ENCODE measurements around the gene LRRC72.
"Not testable (repeated sequence)": the region's sequence is repeated elsewhere in the genome, so short reads cannot be mapped to it uniquely, and the experiment has no call there.

Gene LRRC72

GRCh38 chr7:16535500-16535899 lies 8.9 kb downstream of the LRRC72 start:
- Histone ChIP-seq H3K9me3 (ENCODE audit: control insufficient read depth, low read length) (no peaks in the 10 kb centered on the region), H3K4me1 (ENCODE audit: control insufficient read depth, insufficient read depth, low read length) (no peaks in the 10 kb centered on the region), H3K4me3 (ENCODE audit: low read length) (no peak overlapping the region), H3K9ac (ENCODE audit: low read length) (no peak overlapping the region), H3K27me3 (ENCODE audit: control insufficient read depth, insufficient read depth, low read length) (no peaks in the 10 kb centered on the region), H3K36me3 (ENCODE audit: control insufficient read depth, insufficient read depth, low read length) (no peaks in the 10 kb centered on the region)

DNA sequence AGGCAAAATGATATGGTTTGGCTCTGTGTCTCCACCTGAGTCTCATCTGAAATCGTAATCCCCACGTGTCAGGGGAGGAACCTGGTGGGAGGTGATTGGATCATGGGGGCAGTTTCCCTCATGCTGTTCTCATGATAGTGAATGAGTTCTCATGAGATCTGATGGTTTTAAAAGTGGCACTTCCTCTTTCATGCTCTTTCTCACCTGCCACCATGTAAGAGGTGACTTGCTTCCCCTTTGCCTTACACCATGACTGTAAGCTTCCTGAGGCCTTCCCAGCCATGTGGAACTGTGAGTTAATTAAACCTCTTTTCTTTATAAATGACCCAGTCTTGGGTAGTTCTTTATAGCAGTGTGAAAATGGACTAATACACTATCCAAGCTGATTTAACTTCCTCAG lies 13.9 kb downstream of the LRRC72 start:
- not testable (repeated sequence) for H3K4me3 ChIP-seq (ENCODE audit: low read length); H3K9ac ChIP-seq (ENCODE audit: low read length); H3K27me3 ChIP-seq (ENCODE audit: control insufficient read depth, insufficient read depth, low read length); H3K9me3 ChIP-seq (ENCODE audit: control insufficient read depth, low read length); H3K4me1 ChIP-seq (ENCODE audit: control insufficient read depth, insufficient read depth, low read length); H3K36me3 ChIP-seq (ENCODE audit: control insufficient read depth, insufficient read depth, low read length)

GRCh38 chr7:16542401-16542800 lies 15.8 kb downstream of the LRRC72 start:
- H3K27me3 ChIP-seq (ENCODE audit: control insufficient read depth, insufficient read depth, low read length), result no peaks in the 10 kb centered on the region
- peaks cover 6% of the 10 kb centered on the region for H3K4me1 ChIP-seq (ENCODE audit: control insufficient read depth, insufficient read depth, low read length)
- no peak overlapping the region for H3K4me3 ChIP-seq (ENCODE audit: low read length)
- no peaks in the 10 kb centered on the region for H3K36me3 ChIP-seq (ENCODE audit: control insufficient read depth, insufficient read depth, low read length)
- no peaks in the 10 kb centered on the region for H3K9me3 ChIP-seq (ENCODE audit: control insufficient read depth, low read length)
- no peak overlapping the region for H3K9ac ChIP-seq (ENCODE audit: low read length)

DNA sequence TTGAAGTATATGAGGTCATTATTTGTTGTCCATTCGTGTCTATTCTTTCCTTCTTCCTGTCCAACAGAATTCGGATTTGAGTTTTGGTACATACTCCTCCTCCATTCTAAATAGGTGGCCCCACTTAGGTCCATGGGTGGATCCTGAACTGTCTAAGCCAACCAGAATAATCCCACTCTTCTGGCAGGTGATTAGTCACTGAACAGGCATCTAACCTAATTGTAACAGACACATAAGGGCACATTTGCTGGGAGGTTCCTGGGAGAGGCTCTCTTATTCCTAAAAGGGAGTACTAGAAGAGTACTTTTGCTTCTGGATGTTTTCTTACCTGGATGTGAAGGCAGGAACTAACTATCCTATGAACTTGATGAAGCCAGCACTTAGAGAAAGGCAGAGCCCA lies 16.8 kb downstream of the LRRC72 start:
- no peaks in the 10 kb centered on the region for H3K36me3 ChIP-seq (ENCODE audit: control insufficient read depth, insufficient read depth, low read length)
- no peaks in the 10 kb centered on the region for H3K9me3 ChIP-seq (ENCODE audit: control insufficient read depth, low read length)
- H3K27me3 ChIP-seq (ENCODE audit: control insufficient read depth, insufficient read depth, low read length), result no peaks in the 10 kb centered on the region
- no peak overlapping the region for H3K9ac ChIP-seq (ENCODE audit: low read length)
- peaks cover 6% of the 10 kb centered on the region for H3K4me1 ChIP-seq (ENCODE audit: control insufficient read depth, insufficient read depth, low read length)
- H3K4me3 ChIP-seq (ENCODE audit: low read length), result no peak overlapping the region

GRCh38 chr7:16546921-16547505 lies 20.4 kb downstream of the LRRC72 start:
- Histone ChIP-seq H3K4me1 (ENCODE audit: control insufficient read depth, insufficient read depth, low read length) (peaks cover 6% of the 10 kb centered on the region), H3K27me3 (ENCODE audit: control insufficient read depth, insufficient read depth, low read length) (no peaks in the 10 kb centered on the region), H3K9ac (ENCODE audit: low read length) (no peak overlapping the region), H3K9me3 (ENCODE audit: control insufficient read depth, low read length) (no peaks in the 10 kb centered on the region), H3K36me3 (ENCODE audit: control insufficient read depth, insufficient read depth, low read length) (no peaks in the 10 kb centered on the region), H3K4me3 (ENCODE audit: low read length) (no peak overlapping the region)

DNA sequence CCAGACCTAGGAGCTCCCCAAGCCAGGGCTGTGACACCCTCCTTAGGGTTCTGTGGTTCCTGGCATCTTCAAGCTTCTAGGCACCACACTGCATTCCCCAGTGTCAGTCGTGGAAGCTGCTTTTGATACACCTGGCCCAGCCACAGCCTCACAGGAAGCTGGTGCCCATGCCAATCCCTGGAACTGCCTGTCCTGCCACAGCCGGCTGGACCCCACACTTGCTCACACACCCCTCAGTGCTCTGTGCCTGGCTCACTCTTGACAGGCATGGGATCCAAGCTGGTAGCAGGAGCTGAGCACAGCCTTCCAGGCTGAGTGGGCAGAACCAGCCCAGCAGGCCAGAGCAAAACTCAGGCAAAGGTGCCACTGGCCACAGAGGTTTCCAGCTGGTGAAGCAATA lies 21.8 kb downstream of the LRRC72 start:
- H3K27me3 ChIP-seq (ENCODE audit: control insufficient read depth, insufficient read depth, low read length), result no peaks in the 10 kb centered on the region
- no peaks in the 10 kb centered on the region for H3K36me3 ChIP-seq (ENCODE audit: control insufficient read depth, insufficient read depth, low read length)
- H3K4me3 ChIP-seq (ENCODE audit: low read length), result no peak overlapping the region
- H3K9me3 ChIP-seq (ENCODE audit: control insufficient read depth, low read length), result no peaks in the 10 kb centered on the region
- no peaks in the 10 kb centered on the region for H3K4me1 ChIP-seq (ENCODE audit: control insufficient read depth, insufficient read depth, low read length)
- H3K9ac ChIP-seq (ENCODE audit: low read length), result no peak overlapping the region

DNA sequence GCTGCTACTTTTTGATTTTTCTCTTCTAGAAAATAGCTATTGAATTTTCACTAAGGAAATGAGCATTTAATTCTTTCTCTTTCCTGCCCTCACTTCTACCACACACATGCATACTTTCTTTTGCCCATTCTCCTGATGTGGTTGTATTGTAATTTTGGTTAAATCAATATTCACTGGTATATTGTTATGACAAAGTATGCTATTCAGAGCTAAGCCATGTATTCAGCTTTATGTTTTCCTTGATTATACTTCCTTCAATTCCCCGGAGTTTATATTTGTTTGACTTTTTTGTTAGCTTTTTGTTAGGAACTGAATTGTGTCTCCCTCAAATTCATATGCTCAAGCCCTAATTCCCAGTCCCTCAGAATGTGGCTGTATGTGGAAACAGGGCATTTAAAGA lies 24.0 kb downstream of the LRRC72 start:
- H3K27me3 ChIP-seq (ENCODE audit: control insufficient read depth, insufficient read depth, low read length), result no peaks in the 10 kb centered on the region
- no peaks in the 10 kb centered on the region for H3K9me3 ChIP-seq (ENCODE audit: control insufficient read depth, low read length)
- H3K4me1 ChIP-seq (ENCODE audit: control insufficient read depth, insufficient read depth, low read length), result no peaks in the 10 kb centered on the region
- no peaks in the 10 kb centered on the region for H3K36me3 ChIP-seq (ENCODE audit: control insufficient read depth, insufficient read depth, low read length)
- H3K9ac ChIP-seq (ENCODE audit: low read length), result no peak overlapping the region
- H3K4me3 ChIP-seq (ENCODE audit: low read length), result no peak overlapping the region

DNA sequence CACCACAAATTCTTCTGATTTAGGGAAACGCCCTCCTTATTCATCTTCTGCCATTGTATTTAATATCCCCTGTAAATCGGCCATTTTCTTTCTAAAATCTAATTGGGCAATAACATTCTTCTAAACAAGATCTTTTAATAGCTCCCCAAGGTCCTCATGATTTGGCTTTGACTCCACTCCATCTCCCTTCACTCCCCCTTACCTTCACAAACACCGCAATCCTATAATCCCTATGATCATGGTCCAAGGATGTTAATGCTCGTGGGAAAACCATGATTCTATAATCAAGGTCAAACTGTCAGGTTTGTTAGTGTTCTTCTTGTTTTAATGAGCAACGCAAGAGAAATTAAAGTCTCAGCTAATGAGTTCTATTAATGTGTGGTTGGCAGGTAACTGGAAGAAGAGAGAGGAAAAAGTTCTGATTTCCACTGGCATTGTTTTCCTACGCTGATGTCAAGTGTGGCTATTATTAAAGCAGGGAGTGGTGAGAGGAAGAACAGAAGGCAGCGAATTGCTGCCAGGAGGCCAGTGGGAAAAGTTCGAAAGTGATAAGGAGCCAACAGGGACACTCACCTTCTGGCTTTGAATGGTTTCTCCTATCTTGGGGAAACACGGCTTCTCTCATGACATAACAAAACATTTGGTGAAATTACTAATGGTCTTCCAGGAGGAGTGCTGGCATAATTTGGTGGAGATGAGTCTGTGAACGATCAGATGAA lies 28.1 kb downstream of the LRRC72 start:
- Histone ChIP-seq H3K4me1 (ENCODE audit: control insufficient read depth, insufficient read depth, low read length) (no peaks in the 10 kb centered on the region), H3K27me3 (ENCODE audit: control insufficient read depth, insufficient read depth, low read length) (no peaks in the 10 kb centered on the region), H3K36me3 (ENCODE audit: control insufficient read depth, insufficient read depth, low read length) (no peaks in the 10 kb centered on the region), H3K9me3 (ENCODE audit: control insufficient read depth, low read length) (no peaks in the 10 kb centered on the region), H3K4me3 (ENCODE audit: low read length) (no peak overlapping the region), H3K9ac (ENCODE audit: low read length) (no peak overlapping the region)

DNA sequence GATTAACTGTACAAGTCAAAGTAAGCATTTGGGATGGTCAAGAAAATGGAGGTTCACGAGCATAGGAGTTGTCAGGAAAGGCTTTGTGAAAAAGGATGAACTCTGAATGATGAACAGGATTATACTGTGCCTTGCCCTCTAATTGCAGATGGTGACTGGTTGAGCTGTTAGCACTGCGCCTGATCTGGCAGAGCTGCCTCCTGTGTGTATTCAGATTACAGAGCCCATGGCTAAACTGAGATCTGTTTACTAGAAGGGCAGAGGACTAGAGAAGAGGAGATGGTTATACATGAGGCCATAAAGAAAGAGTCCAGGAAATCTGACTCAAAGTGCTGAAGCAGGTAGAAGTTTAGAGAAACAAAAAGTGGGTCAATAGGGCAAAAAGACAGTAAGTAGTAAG lies 29.7 kb downstream of the LRRC72 start:
- Histone ChIP-seq H3K9me3 (ENCODE audit: control insufficient read depth, low read length) (no peaks in the 10 kb centered on the region), H3K27me3 (ENCODE audit: control insufficient read depth, insufficient read depth, low read length) (no peaks in the 10 kb centered on the region), H3K4me1 (ENCODE audit: control insufficient read depth, insufficient read depth, low read length) (no peaks in the 10 kb centered on the region), H3K4me3 (ENCODE audit: low read length) (no peak overlapping the region), H3K9ac (ENCODE audit: low read length) (no peak overlapping the region), H3K36me3 (ENCODE audit: control insufficient read depth, insufficient read depth, low read length) (no peaks in the 10 kb centered on the region)

DNA sequence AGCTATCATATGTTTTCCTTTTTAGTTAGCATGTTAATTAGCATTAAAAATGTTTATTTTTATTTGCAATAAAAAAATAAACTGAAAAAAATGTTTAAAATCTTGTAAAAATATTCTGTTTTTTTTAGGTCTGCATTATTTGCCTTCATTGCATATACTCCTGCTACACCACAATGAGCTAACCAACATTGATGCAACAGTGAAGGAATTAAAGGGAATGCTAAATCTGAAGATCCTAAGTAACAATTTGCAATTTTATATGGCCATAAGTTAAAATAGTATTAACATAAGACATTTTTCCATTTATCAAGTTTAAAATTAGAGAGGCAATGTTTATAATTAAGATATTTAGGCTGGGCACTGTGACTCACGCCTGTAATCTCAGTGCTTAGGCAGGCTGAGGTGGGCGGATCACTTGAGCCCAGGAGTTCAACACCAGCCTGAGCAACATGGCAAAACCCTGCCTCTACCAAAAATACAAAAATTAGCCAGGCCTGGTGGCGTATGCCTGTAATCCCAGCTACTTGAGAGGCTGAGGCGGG lies 32.2 kb downstream of the LRRC72 start:
- Histone ChIP-seq H3K4me1 (ENCODE audit: control insufficient read depth, insufficient read depth, low read length) (peaks cover 2% of the 10 kb centered on the region), H3K9me3 (ENCODE audit: control insufficient read depth, low read length) (no peaks in the 10 kb centered on the region), H3K27me3 (ENCODE audit: control insufficient read depth, insufficient read depth, low read length) (no peaks in the 10 kb centered on the region), H3K36me3 (ENCODE audit: control insufficient read depth, insufficient read depth, low read length) (no peaks in the 10 kb centered on the region), H3K9ac (ENCODE audit: low read length) (no peak overlapping the region), H3K4me3 (ENCODE audit: low read length) (no peak overlapping the region)

DNA sequence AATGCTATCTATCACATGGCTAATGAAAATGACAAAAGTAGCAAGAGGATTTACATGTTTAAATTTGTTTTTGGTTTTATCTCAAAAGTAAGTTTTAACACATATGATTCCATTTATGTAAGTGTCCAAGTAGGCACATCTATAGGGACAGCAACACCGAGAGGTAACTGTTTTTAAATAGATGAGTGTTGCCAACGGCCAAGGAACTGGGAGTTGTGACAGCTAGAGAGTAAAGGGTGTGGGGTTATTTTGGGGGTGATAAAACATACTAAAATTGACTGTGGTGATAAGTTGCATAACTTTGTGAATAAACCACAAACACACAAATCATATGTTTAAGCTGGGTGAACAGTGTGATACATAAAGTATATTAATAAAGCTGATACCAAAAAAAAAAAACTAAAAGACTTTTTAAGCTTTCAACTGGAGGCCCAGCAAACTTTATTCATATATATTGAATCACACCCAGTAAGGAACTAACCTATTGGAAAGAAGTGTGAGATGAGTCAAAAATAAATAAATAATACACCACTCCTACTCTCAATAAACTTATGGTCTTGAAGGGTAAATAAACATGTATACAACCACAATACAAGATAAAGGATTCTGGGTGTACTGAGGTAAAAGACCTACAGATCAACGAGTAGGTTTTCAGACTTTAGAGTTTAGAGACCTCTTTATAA lies 33.0 kb downstream of the LRRC72 start:
- Histone ChIP-seq H3K4me1 (ENCODE audit: control insufficient read depth, insufficient read depth, low read length) (peaks cover 10% of the 10 kb centered on the region), H3K9ac (ENCODE audit: low read length) (no peak overlapping the region), H3K27me3 (ENCODE audit: control insufficient read depth, insufficient read depth, low read length) (no peaks in the 10 kb centered on the region), H3K4me3 (ENCODE audit: low read length) (no peak overlapping the region), H3K36me3 (ENCODE audit: control insufficient read depth, insufficient read depth, low read length) (no peaks in the 10 kb centered on the region), H3K9me3 (ENCODE audit: control insufficient read depth, low read length) (no peaks in the 10 kb centered on the region)

DNA sequence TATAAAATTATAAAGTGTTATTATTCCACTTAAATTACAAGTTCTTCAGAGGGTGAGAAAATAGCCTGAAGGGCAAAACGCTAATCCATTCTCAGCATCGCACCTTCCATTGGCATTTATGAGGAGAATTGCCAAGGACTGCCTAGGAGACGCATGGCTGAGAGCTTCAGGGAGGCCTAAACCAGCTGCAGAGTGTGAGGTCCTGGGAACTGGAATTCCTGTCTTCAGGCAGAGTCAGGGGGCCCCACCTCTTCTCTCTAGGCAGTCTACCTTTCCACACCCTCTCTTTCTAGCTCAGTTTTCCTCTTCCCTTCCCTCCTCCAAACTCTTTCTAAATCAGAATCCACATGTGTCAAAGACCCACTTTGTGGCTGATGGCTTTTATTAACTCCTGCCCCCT lies 35.3 kb downstream of the LRRC72 start:
- H3K4me1 ChIP-seq (ENCODE audit: control insufficient read depth, insufficient read depth, low read length), result peaks cover 11% of the 10 kb centered on the region

More for the DNA sequence above, 35.3 kb downstream of the LRRC72 start:
- Histone ChIP-seq H3K27me3 (ENCODE audit: control insufficient read depth, insufficient read depth, low read length) (no peaks in the 10 kb centered on the region), H3K9ac (ENCODE audit: low read length) (no peak overlapping the region), H3K4me3 (ENCODE audit: low read length) (no peak overlapping the region), H3K36me3 (ENCODE audit: control insufficient read depth, insufficient read depth, low read length) (no peaks in the 10 kb centered on the region), H3K9me3 (ENCODE audit: control insufficient read depth, low read length) (no peaks in the 10 kb centered on the region)
